GM12865 (cell line): ENCODE data around the gene RXFP1.

Source experiments
- DNase-seq: peaks from one replicate; pipeline ENCODE4 v3.0.0; 2010; ENCODE audit warnings: low read depth
- H3K4me3 ChIP-seq: 2 replicates; pipeline ENCODE4 v1.5.1; 2011; ENCODE audit warnings: mild to moderate bottlenecking, low read depth, low read length, control low read depth
- CTCF ChIP-seq: IDR thresholded peaks from 2 replicates; pipeline ENCODE4 v1.5.1; 2011; ENCODE audit warnings: low read length, control low read depth, low read depth, inconsistent platforms; ENCODE audit not compliant: insufficient read depth; ENCODE audit errors: missing control alignments

Gene RXFP1

DNA sequence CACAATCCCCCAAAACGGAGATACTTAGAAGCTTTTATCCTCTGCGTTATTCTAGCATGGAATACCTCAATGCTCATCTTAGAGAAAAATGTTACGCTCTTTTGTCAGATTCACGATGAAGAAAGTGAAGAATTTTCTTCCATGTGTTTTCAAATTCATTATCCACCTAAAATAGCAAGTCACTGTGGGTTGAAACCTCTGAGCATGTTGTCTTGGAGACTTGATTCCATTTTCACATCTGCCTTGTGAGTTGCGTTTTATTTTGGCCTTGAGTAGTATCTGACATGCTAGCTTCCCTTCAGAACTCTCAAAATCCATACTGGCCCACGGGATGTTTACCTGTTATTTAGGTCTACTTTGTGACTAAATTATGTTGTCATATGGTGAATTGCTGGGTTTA is 83.7 kb downstream of the RXFP1 start:
- no peak for DNase-seq
- no peak overlapping the region for H3K4me3 ChIP-seq
- TF ChIP-seq CTCF: no peak

DNA sequence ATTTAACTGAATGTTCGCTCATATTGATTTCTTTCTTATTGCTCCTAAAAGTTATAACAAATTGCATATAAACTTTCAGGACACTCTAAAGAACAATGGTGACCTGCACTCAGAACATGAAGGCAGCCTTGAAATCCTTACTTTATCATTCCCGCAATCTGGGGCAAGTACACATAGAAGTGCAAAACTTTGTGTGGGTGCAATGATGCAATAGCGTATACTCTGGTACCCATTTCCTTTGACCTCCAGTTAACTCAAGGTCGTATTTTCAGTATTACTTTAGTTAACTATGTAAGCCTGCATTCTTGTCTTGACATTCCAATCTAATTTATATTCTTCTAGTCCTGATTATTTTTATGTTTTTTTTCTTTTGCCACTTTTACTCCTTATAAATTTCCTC is 85.3 kb downstream of the RXFP1 start:
- TF ChIP-seq CTCF: no peak
- no peak overlapping the region for H3K4me3 ChIP-seq
- DNase-seq: no peak

GRCh38 chr4:158609116-158609515 is 87.4 kb downstream of the RXFP1 start:
- no peak overlapping the region for H3K4me3 ChIP-seq
- no peak for DNase-seq
- no peak for TF ChIP-seq CTCF

- H3K4me3 ChIP-seq: no peak overlapping the region
- no peak for TF ChIP-seq CTCF
- peak; percentile 16 for DNase-seq
These were observed 89.1 kb downstream of the RXFP1 start for GRCh38 chr4:158610790-158611189.

- DNase-seq: no peak
- no peak overlapping the region for H3K4me3 ChIP-seq
- TF ChIP-seq CTCF: no peak
These were observed 91.4 kb downstream of the RXFP1 start for GRCh38 chr4:158613046-158613445.

- no peak for TF ChIP-seq CTCF
- H3K4me3 ChIP-seq: no peak overlapping the region
- DNase-seq: no peak
These were observed 96.3 kb downstream of the RXFP1 start for GRCh38 chr4:158617956-158618355.

GRCh38 chr4:158621729-158622128 is 100.0 kb downstream of the RXFP1 start:
- no peak for DNase-seq

More at GRCh38 chr4:158621729-158622128, 100.0 kb downstream of the RXFP1 start:
- no peak for TF ChIP-seq CTCF
- H3K4me3 ChIP-seq: no peak overlapping the region
